Forelimb muscle (tissue), 1 donor: ENCODE measurements around the gene ANAPC16. TPM values are rescaled to one million over a fixed set of nuclear protein-coding genes. Genes with fewer than 3 reads are reported as not detected.
A peak's percentile ranks its signal among the peaks of the same experiment; 100 is the strongest.
"Not testable (repeated sequence)": the region's sequence is repeated elsewhere in the genome, so short reads cannot be mapped to it uniquely, and the experiment has no call there.

Experiments
- DNase-seq: peaks from one replicate; pipeline ENCODE4 v3.0.0-alpha.2; 2013; ENCODE audit warnings: low read depth
- polyA plus RNA-seq: library from polyadenylated mRNA; unstranded; fragments of 120-200 nt; gene quantifications from one replicate; pipeline ENCODE4 v1.2.1, GENCODE V29; 2013; ENCODE audit not compliant: insufficient read length

The ANAPC16 gene
- polyA plus RNA-seq = 130 TPM

DNA sequence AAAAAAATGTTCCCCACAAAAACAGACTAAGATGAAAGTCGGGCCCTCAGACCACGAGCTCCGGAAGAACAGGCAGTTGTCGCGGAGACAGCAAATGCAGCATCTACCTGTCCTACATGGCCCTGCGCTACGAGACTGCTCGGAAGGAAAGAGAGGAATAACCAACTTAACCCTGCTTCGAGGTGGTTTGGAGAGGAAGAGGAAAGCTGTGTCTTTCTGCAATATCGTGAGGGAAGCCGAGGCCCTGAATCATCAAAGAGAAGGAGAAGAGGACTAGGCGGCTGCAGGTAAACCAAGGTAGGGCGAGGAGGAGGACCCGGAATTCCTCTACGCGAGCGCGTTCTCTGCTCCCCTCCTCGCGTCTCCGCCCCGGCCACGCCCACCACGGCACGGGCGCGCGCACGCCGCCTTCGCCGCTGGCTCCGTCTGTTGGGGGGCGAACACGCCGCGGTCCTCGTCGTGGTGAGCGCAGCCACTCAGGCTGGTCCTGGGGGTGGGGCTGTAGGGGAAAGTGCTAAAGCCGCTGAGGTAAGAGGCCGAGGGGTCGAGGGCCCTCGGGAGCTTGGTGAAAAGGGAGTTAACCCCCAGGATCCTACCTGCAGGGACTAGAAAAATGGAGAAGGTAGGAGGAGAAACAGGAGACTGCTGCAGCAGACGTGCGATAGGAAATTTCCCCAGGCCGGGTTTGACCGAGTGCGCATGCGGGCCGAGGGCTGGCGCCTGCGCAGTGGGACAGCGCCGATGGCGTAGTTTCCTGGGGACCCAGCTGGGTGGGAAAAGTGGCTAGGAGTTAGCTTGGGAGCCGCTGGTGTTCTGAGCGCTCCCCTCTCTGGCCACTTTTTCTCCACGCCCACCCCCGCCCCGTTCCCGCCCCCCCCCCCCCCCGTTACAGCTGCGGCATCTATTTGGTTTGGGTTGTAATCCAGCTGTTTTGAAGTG, at the start of gene ANAPC16, which contains the start of gene ASCC1:
Gene ANAPC16 (plus strand): TSS at position 402 of the 939 bp plus-strand sequence. CDS start 7,903 bp downstream, outside the sequence.
Gene ASCC1 (minus strand): TSS at position 666 of the 939 bp plus-strand sequence. CDS start 2,978 bp downstream, outside the sequence.
- DNase-seq = peak; percentile 85

DNA sequence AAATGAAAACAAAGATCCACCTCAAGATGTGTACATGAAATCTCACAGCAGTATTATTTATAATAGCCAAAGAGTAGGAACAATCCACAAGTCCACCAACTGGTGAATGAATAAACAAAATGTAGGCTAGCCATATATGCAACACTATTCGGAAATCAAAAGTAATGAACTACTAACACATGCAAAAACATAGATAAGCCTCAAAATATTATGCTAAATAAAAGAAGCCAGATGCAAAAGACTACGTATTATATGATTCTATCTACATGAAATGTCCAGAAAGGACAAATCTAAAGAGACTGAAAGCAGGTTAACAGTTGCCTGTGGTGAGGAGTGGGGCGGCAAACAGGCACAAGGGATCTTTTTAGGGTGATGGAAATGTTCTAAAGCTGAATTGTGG, 48.7 kb upstream of the ANAPC16 start:
- no peak for DNase-seq

DNA sequence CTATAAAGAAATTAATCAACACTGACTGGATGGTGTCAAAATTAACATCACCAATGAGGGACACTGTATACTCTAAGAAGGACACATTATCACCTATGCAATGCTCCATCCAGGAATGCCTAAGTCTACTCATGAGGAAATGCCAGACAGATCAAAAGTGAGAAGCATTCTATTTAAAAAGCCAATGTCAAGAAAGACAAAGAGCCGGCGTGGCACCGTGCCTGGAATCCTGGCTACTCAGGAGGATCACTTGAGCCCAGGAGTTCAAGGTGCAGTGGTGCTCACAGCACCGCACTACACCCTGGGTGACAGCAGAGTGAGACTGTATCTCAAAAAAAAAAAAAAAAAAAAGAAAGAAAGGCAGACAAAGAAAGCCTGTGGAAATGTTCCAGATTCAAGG, 45.5 kb upstream of the ANAPC16 start:
- no peak for DNase-seq

DNA sequence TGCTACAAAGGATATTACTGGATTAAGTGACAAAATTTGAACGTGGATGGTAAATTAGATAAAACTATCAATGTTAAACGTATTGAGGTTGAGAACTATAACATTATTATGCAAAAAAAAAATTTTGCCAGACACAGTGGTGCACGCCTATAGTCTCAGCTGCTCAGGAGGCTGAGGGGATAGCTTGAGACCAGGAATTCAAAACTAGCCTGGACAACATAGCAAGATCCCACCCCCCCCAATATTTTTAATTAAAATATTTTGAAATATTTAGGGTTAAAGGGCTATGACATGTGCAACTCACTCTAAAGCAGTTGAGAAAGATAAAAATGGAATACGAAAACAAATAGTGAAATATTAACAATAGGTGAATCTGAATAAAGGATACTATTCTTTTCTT, 45.1 kb upstream of the ANAPC16 start:
- DNase-seq = no peak

DNA sequence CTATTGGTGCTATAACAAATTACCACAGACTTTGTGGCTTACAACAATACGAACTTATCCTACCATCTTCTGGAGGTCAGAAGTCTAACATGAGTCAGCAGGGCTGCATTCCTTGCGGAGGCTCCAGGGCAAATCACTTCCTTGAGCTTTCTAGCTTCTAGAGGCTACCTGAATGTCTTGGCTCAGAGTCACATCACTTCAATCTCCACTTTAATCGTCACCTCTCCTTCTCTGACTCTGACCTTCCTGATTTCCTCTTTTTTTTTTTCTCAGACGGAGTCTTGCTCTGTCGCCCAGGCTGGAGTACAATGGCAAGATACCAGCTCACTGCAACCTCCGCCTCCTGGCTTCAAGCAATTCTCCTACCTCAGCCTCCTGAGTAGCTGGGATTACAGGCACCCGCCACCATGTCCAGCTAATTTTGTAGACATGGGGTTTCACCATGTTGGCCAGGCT, 44.6 kb upstream of the ANAPC16 start:
- DNase-seq = no peak

DNA sequence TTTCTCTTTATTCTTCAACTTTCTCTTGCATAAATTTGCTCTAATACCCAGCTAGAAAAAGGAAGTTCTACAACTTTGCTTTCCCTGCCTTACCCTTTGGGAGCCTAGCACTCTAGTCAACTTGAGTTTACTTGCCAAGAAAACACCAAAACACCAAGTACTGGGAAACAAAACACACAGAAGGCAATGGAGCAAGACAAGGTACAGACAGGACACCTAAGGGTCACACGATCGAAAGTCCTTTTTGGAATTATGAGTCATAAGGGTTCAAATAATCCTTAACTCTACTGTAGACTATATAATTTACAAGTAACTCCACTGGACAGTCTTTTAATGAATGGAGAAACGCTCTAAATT, 42.6 kb upstream of the ANAPC16 start:
- no peak for DNase-seq

DNA sequence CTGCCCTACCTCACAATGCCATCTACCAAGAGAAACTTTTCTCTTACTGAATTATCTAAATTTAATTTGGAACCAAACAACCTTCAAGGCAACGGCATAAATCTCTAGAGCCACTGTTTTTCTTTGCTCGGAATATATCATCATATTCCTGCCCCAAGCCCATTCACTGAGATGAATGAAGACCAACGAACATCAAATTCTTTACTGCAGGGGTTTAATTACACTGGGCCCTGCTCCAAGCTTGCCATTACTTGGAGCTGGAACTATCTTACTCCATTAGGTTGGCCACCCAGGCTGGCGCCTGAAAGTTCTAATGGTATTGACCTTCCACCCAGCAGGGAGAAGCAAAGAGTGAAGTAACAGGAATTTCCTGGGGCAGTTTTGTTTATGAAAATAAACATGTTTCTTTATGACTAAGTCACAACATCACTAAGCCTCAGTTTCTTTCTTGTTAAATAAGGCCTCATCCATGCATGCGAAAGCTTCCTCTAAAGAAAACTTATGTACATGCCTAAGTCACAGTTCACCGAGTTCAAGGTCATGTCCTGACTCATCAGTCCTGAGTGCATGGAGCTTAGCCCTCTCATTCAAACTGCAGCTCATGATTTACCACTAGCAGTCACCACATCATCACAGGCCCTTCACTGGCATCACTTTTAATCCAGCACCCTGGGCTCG, 42.1 kb upstream of the ANAPC16 start:
- no peak for DNase-seq

DNA sequence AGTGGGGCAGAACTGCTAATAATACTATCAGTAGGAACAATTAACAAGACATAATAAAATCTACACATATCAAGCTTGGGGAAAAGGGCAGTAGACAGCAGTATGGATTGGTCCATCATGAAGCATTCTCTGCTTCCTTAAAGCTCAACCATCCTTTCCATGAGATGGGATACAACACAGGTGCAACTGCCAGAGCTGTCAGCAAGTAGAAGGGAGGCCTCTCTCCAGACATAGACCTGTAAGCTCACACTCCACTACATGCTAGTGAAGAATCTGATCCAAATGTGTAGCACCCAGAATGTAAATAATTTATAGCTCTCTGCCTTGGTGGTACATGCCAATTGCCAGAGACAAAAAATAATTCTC, 41.5 kb upstream of the ANAPC16 start:
- DNase-seq = no peak

DNA sequence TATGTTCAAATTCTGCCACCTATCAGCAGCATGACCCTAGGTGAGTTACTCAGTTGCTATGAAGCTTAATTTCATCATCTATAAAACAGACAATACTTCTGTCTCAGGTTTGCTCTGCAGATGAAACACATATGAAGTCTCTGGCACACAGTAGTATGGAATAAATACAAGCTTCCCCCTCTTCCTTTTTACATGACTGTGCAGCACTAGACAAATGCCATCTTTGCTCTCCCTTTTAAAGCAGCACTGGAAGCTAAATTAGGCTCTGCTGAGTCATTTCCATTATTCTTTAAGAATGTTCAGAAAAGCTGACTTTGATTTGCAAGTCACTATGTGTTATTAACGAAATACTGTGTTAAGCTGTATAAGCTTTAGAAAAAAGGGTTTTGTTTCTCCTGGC, 40.7 kb upstream of the ANAPC16 start:
- no peak for DNase-seq

DNA sequence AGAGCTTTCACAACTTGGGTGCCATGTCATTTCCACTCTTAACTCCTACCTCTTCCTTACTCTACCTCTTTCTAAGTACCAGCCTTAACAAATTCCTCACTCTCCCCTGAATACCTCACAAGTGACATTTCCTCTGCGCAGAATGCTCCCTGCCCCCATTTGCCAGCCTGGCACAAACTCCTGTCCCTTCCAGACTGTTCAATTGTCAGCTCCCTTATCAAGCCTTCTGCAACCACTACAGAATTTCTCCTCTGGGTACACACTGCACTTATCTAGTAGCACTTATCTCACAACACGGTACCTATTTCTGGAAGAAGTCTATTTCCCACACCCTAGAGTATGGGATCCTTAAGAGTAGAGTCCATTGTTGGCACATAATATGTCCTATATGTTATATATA, 39.1 kb upstream of the ANAPC16 start:
- DNase-seq = no peak

DNA sequence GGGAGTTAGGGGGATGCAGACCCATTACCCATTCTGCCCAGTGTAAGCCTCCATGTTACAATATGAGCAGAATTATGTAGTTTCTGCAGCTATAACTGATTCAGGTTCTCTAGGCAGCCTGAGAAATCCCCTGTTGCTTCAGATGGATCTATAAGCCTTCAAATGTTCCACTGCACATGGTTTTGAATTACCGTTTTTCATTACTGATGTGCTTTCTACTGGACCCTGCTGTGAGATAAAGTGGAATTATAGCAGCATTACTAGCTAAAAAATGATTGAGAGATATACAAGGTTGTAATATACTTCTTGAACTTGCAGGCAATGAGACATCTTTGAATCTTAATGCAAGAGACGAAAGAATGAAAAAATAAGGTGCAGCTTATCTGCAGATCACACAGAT, 38.4 kb upstream of the ANAPC16 start:
- DNase-seq = no peak

DNA sequence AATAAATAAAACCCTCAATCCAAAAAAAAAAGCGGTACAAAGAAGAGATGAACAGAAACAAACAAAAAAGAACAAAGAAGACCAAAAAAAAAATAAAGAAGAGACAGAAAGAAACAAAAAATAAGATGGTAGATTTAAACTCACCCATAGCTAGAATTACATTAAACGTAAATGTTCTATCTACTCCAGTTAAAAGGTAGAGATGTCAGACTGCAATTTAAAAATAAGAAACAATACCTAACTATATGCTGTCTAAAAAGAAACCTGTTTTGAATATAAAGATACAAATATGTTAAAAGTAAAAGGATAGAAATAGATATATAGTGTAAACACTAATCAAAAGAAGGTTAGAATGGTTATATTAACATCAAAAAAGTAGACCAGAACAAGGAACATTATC, 31.7 kb upstream of the ANAPC16 start:
- no peak for DNase-seq

DNA sequence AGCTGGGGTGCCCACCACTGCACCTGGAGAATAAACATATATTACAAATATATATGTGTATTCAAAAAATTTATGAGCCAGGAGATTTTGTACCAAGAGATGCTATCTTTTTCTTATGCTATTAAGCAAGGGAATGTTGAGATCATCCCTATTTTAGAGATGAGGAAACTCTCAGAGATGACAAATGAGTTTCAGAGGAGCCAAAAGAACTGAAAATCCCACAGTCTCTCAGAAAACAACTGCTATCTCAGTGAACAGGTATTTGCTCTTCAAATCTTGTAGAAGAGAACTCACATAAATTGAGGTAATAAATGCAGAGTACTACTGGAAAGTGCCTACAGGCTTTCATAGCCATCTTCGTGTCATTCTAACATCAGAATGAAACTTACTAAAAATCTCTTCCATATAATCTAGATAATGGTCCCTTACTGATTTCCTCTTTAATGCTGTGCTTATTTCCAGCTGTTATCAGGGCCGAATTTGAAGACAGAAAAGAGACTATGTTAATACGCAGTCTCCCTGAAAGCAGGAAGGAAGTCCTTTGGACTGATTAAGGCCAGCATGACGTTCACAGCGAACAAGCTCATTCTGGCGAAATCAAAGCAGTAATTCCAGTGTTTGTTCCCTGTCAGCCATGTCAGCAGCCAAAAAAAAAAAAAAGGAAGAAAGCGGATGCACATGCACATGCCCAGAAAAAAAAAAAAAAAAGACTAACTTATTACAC, 29.4 kb upstream of the ANAPC16 start:
- peak; percentile 28 for DNase-seq

DNA sequence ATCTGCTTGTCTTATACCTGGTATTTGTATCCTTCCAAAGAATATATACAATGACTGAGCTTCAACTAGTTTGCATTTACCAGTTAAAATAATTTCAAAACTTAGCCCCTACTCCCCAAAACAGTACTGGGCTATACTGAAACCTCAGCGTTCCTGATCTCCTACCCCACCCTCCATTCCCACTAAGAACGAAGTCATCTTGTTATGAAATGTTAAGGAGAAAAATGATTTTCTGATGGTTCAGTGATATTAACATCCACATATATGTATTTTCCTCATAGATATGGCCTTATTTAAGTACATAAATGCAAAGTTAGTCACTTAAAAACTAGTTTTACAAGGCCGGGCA, 28.9 kb upstream of the ANAPC16 start:
- DNase-seq = no peak

DNA sequence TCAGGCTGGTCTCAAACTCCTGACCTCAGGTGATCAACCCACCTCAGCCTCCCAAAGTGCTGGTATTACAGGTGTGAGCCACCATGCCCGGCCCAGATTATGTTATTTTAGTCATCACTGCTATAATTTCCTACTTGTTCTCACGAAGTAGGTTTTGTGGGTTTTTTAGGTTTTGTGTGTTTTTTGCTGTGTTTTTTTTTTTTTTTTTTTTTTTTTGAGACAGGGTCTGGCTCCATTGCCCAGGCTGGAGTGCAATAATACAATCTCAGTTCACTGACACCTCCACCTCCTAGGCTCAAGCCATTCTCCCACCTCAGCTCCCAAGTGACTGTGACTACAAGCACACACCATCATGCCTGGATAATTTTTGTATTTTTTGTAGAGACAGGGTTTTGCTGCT, 20.9 kb upstream of the ANAPC16 start:
- DNase-seq = no peak

DNA sequence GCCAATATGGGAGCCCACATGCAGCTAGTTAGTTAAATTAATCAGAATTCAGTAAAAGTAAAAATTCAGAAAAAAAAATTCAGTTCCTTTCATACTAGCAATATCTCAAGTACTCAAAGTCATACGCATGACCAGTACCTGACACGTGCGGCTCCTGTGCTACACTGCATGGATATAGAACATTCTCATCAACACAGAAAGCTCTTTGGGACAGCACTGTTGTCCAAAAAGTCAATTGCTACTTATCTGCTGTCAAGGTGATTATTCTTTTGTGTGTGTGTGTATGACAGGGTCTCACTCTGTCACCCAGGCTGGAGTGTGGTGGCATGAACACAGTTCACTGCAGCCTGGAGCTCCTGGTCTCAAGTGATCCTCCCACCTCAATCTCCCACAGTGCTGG, 14.9 kb upstream of the ANAPC16 start:
- DNase-seq = no peak

DNA sequence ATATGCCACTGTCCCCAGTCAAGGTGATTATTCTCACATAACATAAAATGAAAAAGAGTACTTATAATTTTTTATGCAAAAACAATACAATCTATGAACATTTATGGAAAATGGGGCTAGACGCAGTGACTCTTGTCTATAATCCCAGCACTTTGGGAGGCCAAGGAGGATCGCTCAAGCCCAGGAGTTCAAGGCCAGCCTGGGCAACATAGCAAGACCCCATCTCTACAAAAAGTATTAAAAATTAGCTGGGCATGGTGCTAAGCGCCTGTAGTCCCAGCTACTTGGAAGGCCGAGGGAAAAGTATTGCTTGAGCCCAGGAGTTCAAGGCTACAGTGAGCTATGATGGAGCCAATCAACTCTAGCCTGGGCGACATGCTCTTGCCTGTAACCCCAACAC, 14.5 kb upstream of the ANAPC16 start:
- no peak for DNase-seq

DNA sequence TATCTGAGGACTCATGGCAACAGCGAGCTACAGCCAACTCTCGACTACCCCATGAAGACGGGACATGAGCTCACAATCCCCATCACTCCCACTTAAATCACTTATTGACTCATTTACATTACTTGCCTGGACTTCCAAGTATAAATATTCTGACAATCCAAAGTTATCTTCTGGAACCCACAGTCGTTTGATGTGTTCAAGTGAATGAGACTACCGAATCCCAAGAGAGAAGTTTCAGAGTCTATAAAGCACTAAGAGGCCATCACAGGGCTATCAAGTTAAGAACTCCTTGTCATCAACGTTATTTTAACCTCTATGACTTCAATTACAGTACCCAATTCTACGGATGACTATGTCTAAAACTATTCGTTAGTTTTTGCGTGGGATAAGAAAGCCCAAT, 11.5 kb upstream of the ANAPC16 start:
- DNase-seq = no peak

DNA sequence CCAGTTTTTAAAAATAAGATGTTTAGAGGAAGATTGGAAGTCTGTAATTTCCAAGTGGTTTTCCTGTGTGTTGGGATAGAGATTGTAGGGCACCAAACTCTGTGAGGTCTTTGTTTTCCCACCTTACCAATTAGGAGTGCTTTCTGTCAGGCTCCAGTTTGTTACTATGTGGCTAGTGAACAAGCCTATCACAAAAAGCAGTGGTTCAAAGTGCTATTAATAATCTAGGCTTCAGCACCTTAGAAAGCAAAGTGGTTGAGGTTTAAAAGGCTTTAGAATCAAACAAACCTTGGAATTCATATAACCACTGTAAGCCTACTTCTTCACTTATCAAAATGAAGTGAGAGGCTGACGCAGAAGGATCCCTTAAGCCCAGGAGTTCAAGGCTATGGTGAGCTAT, 11.1 kb upstream of the ANAPC16 start:
- DNase-seq = no peak

DNA sequence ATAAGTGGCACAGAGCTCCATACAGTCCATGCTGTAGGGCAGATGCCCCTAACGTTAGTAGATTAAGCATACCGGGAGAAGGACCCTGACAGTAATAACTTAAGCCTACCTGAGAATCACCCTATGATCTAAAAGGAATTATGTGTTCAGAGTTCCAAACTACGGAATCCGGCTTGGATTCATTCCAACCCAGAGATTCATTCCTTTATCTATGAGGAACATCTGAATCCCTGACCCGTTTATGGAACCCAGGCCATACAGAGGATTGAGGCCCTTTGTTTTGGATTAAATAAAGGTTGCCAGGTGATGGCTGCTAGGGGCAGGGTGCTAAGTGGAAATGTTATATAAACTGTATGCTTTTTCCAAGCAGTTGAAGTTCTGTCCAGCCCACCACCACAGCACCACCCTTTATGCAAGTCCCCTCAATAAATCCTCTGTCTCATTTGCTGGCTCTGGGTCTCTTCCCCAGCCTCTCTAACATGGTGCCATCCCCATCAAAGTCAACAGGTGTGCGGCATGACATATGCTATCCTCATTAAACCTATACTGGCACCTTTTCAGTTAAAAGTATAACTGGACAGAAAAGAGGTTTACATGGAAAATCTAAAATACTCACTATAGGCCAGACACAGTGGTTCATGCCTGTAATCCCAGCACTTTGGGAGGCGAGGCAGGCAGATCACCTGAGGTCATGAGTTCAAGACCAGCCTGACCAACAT, 9.1 kb upstream of the ANAPC16 start:
- DNase-seq = no peak

DNA sequence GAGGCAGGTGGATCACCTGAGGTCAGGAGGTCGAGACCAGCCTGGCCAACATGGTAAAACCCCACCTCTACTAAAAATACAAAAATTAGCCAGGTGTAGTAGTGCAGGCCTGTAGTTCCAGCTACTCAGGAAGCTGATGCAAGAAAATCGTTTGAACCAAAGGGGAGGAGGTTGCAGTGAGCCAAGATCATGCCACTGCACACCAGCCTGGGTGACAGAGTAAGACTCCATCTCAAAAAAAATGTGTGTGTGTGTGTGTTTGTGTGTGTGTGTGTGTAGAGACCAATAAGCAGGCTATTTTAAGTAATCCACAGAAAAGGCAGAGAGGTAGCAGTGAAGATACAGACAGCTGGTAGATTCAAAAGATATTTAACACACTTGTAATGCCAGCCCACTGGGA, 7.3 kb upstream of the ANAPC16 start:
- DNase-seq = not testable (repeated sequence)

DNA sequence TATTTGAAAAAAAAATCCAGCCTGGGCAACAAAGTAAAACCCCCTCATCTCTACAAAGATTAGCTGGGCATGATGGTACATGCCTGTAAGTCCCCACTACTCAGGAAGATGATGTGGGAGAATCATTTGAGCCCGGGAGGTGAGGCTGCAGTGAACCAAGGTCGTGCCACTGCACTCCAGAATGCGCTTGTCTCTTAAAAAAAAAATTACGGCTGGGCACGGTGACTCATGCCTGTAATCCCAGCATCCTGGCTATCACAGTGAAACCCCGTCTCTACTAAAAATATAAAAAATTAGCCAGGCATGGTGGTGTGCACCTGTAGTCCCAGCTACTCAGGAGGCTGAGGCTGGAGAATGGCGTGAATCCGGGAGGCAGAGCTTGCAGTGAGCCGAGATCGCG, 4.4 kb upstream of the ANAPC16 start:
- not testable (repeated sequence) for DNase-seq
